ENCODE results near the gene IGSF8.
"Not testable (repeated sequence)": the region's sequence is repeated elsewhere in the genome, so short reads cannot be mapped to it uniquely, and the experiment has no call there.

IGSF8 gene

GRCh38 chr1:160064164-160064563 is 34.3 kb downstream of the IGSF8 start:
- DNase-seq = no peak

- DNase-seq = no peak
Measured at GRCh38 chr1:160063176-160063575, 35.2 kb downstream of the IGSF8 start.

- DNase-seq = no peak
Measured at GRCh38 chr1:160062230-160062532, 36.2 kb downstream of the IGSF8 start.

DNA sequence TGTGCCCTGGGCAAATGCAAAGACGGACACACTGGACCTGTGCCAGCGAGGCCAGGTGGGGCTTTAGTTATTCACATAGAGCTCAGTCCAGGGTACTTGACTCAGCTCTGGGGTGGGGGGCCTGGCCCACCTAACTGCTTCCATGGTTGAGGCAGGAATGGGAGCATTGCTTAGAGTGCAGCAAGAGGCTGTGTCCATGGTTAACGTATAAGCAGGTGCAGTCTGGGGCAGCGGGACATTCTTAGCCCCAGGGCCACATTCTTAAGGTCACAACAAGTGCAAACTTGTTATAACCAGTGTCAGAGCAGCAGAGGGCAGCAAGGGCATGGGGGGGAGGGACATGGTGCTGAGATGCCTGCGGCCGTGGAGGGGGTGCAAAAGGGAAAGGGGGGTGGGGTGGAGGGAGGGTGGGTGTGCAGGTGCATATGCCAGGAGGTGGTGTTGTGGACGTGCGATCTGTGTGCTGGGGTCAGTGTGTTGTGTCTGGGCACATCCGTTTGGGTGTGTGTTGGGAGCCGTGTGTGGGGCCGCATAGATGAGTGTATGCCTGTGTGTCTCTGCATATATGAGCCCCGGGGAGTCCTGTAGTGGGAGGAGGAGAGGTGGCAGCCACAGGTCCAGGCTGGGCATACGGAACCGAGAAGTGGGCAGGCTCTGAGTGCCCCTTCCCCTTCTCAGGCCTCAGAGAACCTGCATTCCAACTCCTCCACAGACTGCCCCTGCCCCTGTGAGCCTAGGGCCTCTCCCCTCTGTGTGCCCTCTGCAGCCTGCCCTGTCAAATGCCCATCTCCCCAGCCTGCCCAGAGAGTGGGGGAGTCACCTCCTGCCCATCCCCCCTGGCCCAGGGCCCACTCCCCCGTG is 36.8 kb downstream of the IGSF8 start:
- DNase-seq = no peak

GRCh38 chr1:160058087-160058486 is 40.3 kb downstream of the IGSF8 start:
- DNase-seq = no peak

- DNase-seq = no peak
Measured at GRCh38 chr1:160056648-160057169, 41.7 kb downstream of the IGSF8 start.

DNA sequence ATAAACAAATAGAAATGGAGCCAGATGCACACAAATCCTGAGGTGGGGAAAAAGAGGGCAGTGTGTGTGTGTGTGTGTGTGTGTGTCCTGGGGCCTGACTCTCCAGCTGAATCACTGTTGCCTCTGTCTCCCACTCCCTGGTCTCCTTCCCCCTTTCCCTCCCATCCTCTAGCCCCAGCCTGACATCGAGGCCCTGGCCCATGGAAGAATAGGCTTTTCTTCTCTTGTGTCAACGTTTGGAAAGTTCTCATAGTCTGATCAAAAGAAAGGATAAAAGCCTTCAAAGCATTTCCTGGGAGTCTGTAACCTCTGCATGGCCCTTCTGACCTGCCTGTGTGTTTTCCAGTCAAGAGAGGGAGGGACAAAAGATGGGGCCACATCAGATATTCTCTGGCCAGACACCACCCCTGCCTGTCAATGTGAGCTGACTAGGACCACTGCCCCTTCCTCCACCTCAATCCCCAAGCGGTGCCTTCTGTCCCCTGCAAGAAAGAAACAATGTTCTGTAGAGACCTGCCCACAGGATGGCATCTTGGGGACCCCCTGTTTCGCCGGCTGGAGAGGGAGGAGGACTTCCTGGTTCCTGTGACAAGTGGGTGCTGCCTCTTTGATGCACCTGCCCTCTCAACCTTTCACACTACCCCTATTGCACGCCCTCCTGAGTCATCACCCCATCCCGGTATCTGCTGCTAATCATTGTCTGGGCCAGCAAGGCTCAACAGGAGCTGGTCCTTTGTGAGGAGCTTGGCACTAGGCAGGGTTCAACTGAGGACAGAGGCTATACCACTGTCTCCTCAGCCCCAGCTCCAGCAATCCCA is 44.7 kb downstream of the IGSF8 start:
- DNase-seq = no peak

GRCh38 chr1:160052936-160053335 is 45.5 kb downstream of the IGSF8 start:
- no peak for DNase-seq

- DNase-seq = no peak
Measured at GRCh38 chr1:160050619-160051018, 47.8 kb downstream of the IGSF8 start.

- not testable (repeated sequence) for DNase-seq
Measured at GRCh38 chr1:160050182-160050581, 48.2 kb downstream of the IGSF8 start.

DNA sequence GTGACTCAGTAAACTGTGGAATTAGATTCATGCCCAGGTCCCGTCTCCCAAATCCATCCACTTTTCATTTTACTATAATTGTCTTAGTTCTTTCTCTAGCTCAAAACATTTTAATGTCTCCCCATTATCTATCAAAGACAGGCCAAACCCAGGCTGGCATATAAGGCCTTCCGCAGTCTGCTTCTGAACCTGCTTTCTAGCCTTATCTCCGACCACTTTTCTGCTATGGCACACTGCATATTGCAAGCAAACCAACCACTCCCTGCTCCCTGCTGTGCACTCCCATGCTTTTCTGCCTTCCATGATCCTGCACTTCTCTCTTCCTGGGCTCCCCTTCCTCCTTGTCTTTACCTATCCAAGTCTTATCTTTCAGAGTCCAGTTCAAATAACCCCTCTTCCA is 49.3 kb downstream of the IGSF8 start:
- no peak for DNase-seq

DNA sequence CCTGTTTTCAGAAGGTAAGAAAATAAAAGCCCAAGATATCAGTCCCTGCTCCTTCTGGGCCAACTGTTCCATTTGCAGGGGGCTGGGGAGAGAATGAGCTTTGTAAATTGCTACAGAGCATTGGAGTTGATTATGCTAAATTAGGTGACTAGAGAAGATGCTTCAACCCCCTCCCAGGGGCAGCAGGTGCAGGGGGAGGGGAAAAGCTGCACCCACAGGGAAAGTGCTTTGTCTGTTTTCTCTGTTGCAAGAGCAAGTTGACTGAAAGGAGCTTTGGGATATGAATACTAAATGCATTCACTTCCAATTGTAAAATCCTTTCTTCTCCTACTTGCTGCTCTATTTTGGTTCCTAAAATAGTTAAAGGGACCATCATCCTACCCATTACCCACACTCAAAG is 50.1 kb downstream of the IGSF8 start:
- DNase-seq = no peak

DNA sequence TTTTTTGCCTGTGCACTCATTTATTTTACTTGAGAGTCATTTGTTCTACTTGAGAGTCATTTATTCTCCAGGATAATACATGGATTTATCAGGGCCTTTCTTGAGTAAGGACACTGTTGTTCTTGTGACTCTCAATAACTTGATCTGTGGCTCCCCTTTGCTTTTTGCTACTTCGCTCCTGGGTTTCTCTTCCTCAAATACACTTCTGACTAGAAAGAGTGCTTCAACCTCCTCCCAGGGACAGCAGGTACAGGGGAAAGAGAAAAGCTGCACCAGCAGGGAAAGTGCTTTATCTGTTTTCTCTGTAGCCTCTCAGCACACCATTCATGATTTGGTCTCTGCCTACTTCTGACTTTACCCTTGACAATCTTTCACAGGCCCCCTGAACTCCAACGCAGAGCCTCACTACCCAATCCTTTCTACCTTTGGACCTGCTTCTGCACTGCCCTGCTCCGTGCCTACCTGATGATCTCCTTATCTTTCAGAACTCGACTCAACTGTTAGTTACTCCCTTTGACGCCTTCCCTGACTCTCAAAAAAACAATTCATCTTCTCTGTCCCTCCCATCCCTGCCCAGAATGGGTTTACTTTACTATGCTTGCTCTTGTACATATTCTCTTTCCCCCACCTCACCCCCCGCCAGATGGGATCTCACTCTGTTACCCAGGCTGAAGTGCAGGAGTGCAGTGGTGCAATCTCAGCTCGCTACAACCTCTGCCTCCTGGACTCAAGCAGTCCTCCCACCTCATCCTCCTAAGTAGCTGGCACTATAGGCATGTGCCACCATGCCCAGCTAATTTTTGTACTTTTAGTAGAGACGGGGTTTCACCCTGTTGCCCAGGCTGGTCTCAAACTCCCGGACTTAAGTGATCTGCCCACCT is 51.1 kb downstream of the IGSF8 start:
- DNase-seq = no peak

DNA sequence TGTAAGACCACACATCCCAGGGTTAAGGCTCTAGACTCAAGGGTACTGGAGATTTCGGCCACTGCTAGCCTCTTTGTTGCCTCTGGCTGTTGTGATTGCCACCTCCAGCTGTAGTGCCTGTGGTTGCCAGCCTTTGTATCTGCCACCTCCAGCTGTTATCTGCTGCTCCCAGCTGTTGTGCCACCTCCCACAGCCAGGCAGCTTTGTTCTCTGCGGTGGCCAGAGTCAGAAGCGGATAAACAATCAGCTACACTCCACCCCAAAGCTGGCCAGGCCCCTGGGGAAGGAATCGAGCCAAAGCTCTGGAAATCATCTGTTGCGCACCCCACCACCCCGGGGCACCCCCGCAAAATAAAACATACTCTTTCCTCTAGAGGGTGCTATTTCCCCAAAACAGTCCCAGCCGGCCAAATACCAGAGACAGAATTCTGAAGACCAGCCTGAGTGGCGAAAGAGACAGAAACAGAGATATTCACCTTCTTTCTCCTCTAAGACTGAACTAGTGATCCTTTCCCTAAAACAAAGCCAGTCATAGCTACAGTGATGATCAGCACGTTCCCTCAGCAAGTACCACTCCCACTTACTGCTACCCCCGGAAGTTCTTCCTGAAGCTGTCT is 51.8 kb downstream of the IGSF8 start:
- peak; percentile 6 to 20 for DNase-seq

- no peak for DNase-seq
Measured at GRCh38 chr1:160045653-160046052, 52.8 kb downstream of the IGSF8 start.

- DNase-seq = no peak
Measured at GRCh38 chr1:160043543-160043942, 54.9 kb downstream of the IGSF8 start.
